GM23338 (cell line): Measurements from ENCODE around the gene IMMP2L. TPM values are rescaled to one million over a fixed set of nuclear protein-coding genes. Genes with fewer than 3 reads are reported as not detected.

Source experiments
- ATAC-seq: fragments of 200-7000 bp; cut with Tn5 transposase; 3 replicates; pipeline ENCODE4 v1.9.1; 2020
- DNase-seq: peaks from one replicate; pipeline ENCODE4 v3.0.0-alpha.2; 2015; ENCODE audit warnings: low spot score
- H2AFZ ChIP-seq: fragments of 200-600 bp; sonication (generic); 2 replicates; pipeline ENCODE4 v1.8.0; 2016; ENCODE audit warnings: antibody characterized with exemption, mild to moderate bottlenecking, moderate library complexity
- H3F3A ChIP-seq: fragments of 200-600 bp; sonication (generic); replicated peaks from 2 replicates; pipeline ENCODE4 v1.8.0; 2017; ENCODE audit warnings: antibody characterized with exemption, mixed run types, low read depth
- H3K27ac ChIP-seq: fragments of 200-600 bp; sonication (generic); 2 replicates; pipeline ENCODE4 v1.6.1; 2016; ENCODE audit warnings: low read depth
- H3K27me3 ChIP-seq: fragments of 200-600 bp; sonication (generic); 2 replicates; pipeline ENCODE4 v1.8.0; 2016; ENCODE audit warnings: mild to moderate bottlenecking, mixed run types, moderate library complexity; ENCODE audit not compliant: insufficient read depth
- H3K36me3 ChIP-seq: fragments of 200-600 bp; sonication (generic); 2 replicates; pipeline ENCODE4 v1.8.0; 2016; ENCODE audit warnings: mild to moderate bottlenecking; ENCODE audit not compliant: insufficient read depth
- H3K4me1 ChIP-seq: fragments of 200-600 bp; sonication (generic); 2 replicates; pipeline ENCODE4 v1.8.0; 2016; ENCODE audit warnings: mild to moderate bottlenecking, moderate library complexity; ENCODE audit not compliant: insufficient read depth
- H3K4me2 ChIP-seq: fragments of 200-600 bp; sonication (generic); 2 replicates; pipeline ENCODE4 v1.7.1; 2017; ENCODE audit warnings: mixed run types
- H3K4me3 ChIP-seq: fragments of 200-600 bp; sonication (generic); 2 replicates; pipeline ENCODE4 v1.6.1; 2016; ENCODE audit warnings: mixed run types
- H3K79me2 ChIP-seq: fragments of 200-600 bp; sonication (generic); replicated peaks from 2 replicates; pipeline ENCODE4 v1.8.0; 2017; ENCODE audit warnings: mild to moderate bottlenecking; ENCODE audit not compliant: insufficient read depth
- H3K9me2 ChIP-seq: fragments of 200-600 bp; sonication (generic); 2 replicates; pipeline ENCODE4 v1.8.0; 2017; ENCODE audit not compliant: insufficient read depth
- H4K20me1 ChIP-seq: fragments of 200-600 bp; sonication (generic); replicated peaks from 2 replicates; pipeline ENCODE4 v1.8.0; 2017; ENCODE audit warnings: mild to moderate bottlenecking; ENCODE audit not compliant: insufficient read depth
- H3K27ac Mint-ChIP-seq: 2 replicates; pipeline ENCODE4 v1.8.0; 2020; ENCODE audit warnings: inconsistent platforms, mild to moderate bottlenecking, moderate library complexity, mixed read lengths
- H3K27me3 Mint-ChIP-seq: 3 replicates; pipeline ENCODE4 v1.8.0; 2022; ENCODE audit warnings: low read depth, mild to moderate bottlenecking, moderate library complexity, mixed read lengths, inconsistent platforms; ENCODE audit not compliant: insufficient read depth, poor library complexity
- H3K36me3 Mint-ChIP-seq: 3 replicates; pipeline ENCODE4 v1.8.0; 2021; ENCODE audit warnings: low read depth, mild to moderate bottlenecking, inconsistent platforms, moderate library complexity, mixed read lengths
- H3K4me1 Mint-ChIP-seq: 3 replicates; pipeline ENCODE4 v1.8.0; 2020; ENCODE audit warnings: mild to moderate bottlenecking, inconsistent platforms, mixed read lengths
- H3K4me3 Mint-ChIP-seq: 3 replicates; pipeline ENCODE4 v1.8.0; 2021; ENCODE audit warnings: moderate library complexity, mild to moderate bottlenecking, inconsistent platforms, mixed read lengths
- H3K9me3 Mint-ChIP-seq: 3 replicates; pipeline ENCODE4 v1.8.0; 2020; ENCODE audit warnings: moderate library complexity, mild to moderate bottlenecking, inconsistent platforms, mixed read lengths
- CREB1 ChIP-seq: fragments of 250-450 bp; sonication (Bioruptor Pico); IDR thresholded peaks from 2 replicates; pipeline ENCODE4 v1.5.0; 2020; ENCODE audit warnings: low read depth, mild to moderate bottlenecking, moderate library complexity
- NANOG ChIP-seq: IDR thresholded peaks from 2 replicates; pipeline ENCODE4 v1.6.1; 2016; ENCODE audit warnings: antibody characterized with exemption, borderline replicate concordance
- POLR2AphosphoS5 ChIP-seq: IDR thresholded peaks from 2 replicates; pipeline ENCODE4 v1.6.1; 2016; ENCODE audit warnings: antibody characterized with exemption, low read depth
- REST ChIP-seq: IDR thresholded peaks from one replicate; pipeline ENCODE4 v1.6.1; 2018; ENCODE audit warnings: antibody characterized with exemption; ENCODE audit not compliant: unreplicated experiment
- ZNF331 ChIP-seq: fragments of 250-450 bp; sonication (Bioruptor Pico); IDR thresholded peaks from 2 replicates; pipeline ENCODE4 v1.5.0; 2020; ENCODE audit warnings: low read depth, mild to moderate bottlenecking, moderate library complexity
- ZNF462 ChIP-seq: fragments of 250-450 bp; sonication (Bioruptor Pico); IDR thresholded peaks from 2 replicates; pipeline ENCODE4 v1.5.0; 2020; ENCODE audit warnings: mild to moderate bottlenecking, moderate library complexity
- polyA plus RNA-seq: library from polyadenylated mRNA; unstranded; fragments of >200 nt; fragmentation: Nextera tagmentation; extraction: Ambion mirVana; gene quantifications from 2 replicates; pipeline ENCODE4 v1.2.1, GENCODE V29; 2016
- total RNA-seq: library from RNA; depleted of rRNA; stranded (reverse); fragments of >200 nt; shearing (Covaris generic); gene quantifications from 2 replicates; pipeline ENCODE4 v1.2.3, GENCODE V29; 2014

IMMP2L gene
- total and polyA plus RNA-seq, 2 experiments from 2014 or later, result 7.3 to 14.0 TPM

- TF ChIP-seq ZNF462 (CRISPR knock-in tag) (no peak), CREB1 (no peak)
Observed at GRCh38 chr7:110875346-110875745, 686.9 kb downstream of the IMMP2L start (continued).

GRCh38 chr7:110871856-110872255 lies 690.4 kb downstream of the IMMP2L start:
- peaks cover 18% of the 10 kb centered on the region for H3K4me1 ChIP-seq
- H3F3A ChIP-seq, result no peaks in the 10 kb centered on the region
- TF ChIP-seq POLR2AphosphoS5 (no peak), ZNF331 (no peak), ZNF462 (CRISPR knock-in tag) (0 out of 2 replicates have a peak, but pooled peaks have one; percentile 33), NANOG (peak; percentile 76; the same call in 1 of the 2 replicates), REST (no peak)

More at GRCh38 chr7:110871856-110872255, 690.4 kb downstream of the IMMP2L start:
- H3K4me3 Mint-ChIP-seq, result no peak overlapping the region
- Histone ChIP-seq H4K20me1 (no peaks in the 10 kb centered on the region), H2AFZ (no peak overlapping the region), H3K4me3 (no peak overlapping the region), H3K79me2 (no peaks in the 10 kb centered on the region), H3K4me2 (peak overlapping the region; percentile 15), H3K9me2 (peaks cover 12% of the 10 kb centered on the region), H3K27me3 (no peaks in the 10 kb centered on the region), H3K36me3 (no peaks in the 10 kb centered on the region), H3K27ac (peak overlapping the region; percentile 11)
- DNase-seq (peak; percentile 35), ATAC-seq (peak; percentile 71)
- no peaks in the 10 kb centered on the region; the same call in 2 of the 3 replicates for H3K9me3 Mint-ChIP-seq
- H3K36me3 Mint-ChIP-seq, result peaks cover 2% of the 10 kb centered on the region; the same call in 1 of the 3 replicates
- H3K4me1 Mint-ChIP-seq, result peaks cover 3% of the 10 kb centered on the region; the same call in 2 of the 3 replicates
- peaks cover 2% of the 10 kb centered on the region for H3K27me3 Mint-ChIP-seq
- no peak overlapping the region for H3K27ac Mint-ChIP-seq
